Measurements from ENCODE around the gene C10orf67.
A peak's percentile ranks its signal among the peaks of the same experiment; 100 is the strongest.
"Not testable (repeated sequence)": the region's sequence is repeated elsewhere in the genome, so short reads cannot be mapped to it uniquely, and the experiment has no call there.

C10orf67 gene

DNA sequence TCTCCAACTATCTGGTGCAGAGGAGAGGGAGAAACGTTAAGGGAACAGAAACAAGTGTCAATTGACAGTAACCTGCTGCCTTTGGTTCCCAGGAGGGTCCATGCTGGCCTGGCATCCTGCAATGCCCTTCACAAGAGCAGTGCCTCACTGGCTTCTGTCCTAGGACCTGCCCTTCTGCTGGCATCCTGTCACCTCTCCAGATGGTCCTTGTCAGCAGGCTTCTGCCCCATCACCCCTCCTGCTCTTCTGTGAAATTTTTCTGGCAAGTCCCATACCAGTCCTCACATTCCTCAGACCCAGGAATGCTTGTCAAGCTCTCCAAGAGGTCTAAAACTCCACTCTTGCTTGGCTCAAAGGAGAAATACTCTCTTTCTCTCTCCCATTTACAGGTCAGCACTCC, 34.2 kb downstream of the C10orf67 start:
- TF ChIP-seq, protein P1, sequence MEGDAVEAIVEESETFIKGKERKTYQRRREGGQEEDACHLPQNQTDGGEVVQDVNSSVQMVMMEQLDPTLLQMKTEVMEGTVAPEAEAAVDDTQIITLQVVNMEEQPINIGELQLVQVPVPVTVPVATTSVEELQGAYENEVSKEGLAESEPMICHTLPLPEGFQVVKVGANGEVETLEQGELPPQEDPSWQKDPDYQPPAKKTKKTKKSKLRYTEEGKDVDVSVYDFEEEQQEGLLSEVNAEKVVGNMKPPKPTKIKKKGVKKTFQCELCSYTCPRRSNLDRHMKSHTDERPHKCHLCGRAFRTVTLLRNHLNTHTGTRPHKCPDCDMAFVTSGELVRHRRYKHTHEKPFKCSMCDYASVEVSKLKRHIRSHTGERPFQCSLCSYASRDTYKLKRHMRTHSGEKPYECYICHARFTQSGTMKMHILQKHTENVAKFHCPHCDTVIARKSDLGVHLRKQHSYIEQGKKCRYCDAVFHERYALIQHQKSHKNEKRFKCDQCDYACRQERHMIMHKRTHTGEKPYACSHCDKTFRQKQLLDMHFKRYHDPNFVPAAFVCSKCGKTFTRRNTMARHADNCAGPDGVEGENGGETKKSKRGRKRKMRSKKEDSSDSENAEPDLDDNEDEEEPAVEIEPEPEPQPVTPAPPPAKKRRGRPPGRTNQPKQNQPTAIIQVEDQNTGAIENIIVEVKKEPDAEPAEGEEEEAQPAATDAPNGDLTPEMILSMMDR (IDR thresholded peaks at IDR 0.05; ENCODE audit: extremely low read depth, missing control alignments): no peak
- DNase-seq (ENCODE audit: low spot score): no peak

DNA sequence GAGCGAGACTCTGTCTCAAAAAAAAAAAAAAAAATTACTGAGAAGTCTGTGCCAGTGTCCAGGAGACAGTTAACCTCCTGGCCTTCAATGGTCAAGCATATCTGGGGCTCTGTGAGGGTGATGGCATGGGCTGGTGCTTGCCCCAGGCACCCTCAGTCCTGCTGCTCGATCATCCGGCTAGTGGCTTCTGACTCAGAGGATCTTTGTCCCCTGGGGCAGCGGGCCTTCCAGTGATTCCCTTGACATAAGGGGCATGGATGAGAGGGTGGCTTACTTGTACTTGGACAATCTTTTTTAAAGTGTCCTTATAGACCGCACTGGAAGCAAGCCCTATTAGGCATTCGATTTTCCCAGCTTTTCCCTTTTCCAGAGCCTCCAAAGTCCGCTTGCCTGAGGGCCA, 44.6 kb downstream of the C10orf67 start:
- DNase-seq (ENCODE audit: low spot score): not testable (repeated sequence)

DNA sequence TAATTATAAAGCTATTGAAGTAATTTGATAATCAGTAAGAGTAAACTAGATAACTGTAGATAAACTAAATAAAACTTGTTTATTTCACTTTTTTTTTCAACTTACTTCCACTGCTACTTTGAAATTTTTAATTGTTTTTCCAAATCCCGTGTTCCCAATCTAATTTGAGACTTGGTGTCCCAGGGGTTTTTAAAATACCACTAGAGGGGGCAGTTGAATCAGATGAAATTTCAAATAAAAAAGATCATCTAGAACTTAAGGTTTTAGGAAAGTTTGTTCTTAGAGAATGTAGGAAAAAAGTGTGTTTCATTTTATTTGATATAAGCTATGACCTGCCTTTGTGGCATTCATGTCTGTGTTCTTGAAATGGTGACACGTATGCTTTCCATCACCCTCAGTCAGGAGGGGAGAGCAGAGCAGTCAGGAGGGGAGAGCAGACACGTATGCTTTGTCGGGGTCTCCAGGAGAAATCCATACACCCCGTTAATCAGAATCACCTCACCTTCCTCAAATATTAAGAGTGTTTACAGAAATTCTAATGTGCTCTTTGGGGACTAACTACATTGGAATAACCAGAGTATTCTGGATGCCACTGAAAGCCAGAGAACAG, 49.9 kb downstream of the C10orf67 start:
- TF ChIP-seq, protein P1 (IDR thresholded peaks at IDR 0.05; ENCODE audit: extremely low read depth, missing control alignments): peak; percentile 6
- no peak for DNase-seq (ENCODE audit: low spot score)

DNA sequence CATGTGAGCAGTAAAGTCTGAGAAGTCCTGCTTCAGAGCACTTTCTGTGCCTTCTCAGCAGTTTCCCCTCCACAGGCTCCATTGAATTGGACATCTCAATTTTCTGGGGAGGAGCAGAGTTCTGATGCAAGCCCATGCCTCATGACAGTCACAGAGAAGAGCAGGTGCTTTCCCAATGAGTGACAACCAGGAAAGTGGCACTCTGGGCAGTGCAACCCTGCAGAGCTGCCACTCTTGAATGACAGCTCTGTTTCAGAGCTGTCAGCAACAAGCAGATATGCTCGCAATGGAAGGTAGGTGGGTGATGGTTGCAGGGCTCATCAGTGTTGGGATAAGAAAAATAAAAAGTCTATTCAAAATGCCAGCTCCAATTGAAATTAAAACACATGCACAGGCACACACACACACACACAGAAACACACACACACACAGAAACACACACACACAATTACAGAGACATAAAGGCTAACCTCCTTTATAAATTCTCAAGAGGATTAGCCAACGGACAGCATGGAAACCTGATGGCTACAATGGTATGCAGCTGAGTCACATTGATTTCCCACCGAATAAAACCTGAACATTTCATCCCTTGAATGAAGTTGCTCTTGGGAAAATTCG, 50.5 kb downstream of the C10orf67 start:
- TF ChIP-seq, protein P1 (IDR thresholded peaks at IDR 0.05; ENCODE audit: extremely low read depth, missing control alignments): no peak
- no peak for DNase-seq (ENCODE audit: low spot score)

DNA sequence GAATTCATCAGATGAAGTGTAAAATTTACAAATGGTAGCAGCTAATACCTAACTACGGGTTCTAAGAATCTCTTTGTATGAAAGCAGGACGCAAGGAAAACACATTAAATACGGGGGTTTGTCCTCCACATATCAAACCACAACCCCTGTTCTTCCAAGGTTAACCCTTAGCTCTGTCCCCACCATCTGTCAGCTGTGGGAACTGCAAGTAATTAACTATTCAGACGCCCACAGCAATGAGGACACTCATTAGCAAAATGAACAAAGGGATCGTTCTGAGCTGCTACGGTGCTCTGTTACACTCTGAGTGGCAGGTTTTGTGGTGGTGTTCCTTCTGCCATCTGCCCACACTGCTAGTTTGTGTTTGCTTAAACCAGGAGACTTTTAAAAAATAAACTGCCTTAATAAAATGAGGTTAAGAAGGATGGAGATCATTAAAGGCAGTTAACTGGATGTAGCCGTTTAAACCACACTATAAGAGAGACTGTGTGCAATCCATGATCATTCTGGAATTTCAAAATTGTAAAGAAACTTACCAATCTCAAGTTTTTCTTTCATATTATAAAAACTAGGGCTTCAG, 51.4 kb downstream of the C10orf67 start:
- peak; percentile 49 for DNase-seq (ENCODE audit: low spot score)
- TF ChIP-seq, protein P1 (IDR thresholded peaks at IDR 0.05; ENCODE audit: extremely low read depth, missing control alignments): peak; percentile 51

DNA sequence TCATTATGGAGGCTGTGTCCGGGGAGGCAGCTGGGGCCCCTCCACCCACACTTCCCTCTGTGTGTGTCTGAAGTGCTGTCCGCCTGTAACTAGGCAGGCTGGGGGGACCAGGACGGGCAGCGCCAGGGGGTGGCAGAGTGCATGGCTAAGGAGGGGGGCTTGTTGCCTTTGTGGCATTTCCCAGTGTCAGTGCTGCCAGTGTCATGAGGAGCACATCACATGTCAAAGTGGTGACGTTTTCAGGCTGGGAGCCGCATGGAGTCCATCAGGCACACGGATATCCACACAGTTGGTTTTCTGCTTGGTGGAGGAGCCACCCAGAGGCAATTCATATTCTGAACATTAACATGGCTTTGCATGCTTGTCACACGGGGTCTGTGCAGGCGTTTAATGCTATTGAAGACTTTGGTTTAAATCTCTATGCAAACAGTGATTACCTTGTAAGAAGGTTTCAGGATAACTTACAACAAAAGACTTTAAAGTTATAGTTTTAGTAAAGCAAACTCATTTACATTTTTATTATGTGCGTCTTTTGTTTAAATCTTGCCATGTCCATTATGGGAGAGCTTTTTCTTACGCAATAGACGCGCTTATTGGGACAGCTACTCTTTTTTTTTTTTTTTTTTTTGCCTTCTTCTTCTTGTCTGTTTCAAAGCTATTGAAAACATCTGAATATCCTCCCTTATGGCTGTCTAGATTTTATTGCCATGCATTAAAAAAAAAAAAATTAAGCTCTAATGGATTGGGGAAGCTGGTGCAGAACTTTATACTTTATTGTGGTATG, 52.9 kb downstream of the C10orf67 start:
- TF ChIP-seq, protein P1 (IDR thresholded peaks at IDR 0.05; ENCODE audit: extremely low read depth, missing control alignments): no peak
- DNase-seq (ENCODE audit: low spot score): no peak

DNA sequence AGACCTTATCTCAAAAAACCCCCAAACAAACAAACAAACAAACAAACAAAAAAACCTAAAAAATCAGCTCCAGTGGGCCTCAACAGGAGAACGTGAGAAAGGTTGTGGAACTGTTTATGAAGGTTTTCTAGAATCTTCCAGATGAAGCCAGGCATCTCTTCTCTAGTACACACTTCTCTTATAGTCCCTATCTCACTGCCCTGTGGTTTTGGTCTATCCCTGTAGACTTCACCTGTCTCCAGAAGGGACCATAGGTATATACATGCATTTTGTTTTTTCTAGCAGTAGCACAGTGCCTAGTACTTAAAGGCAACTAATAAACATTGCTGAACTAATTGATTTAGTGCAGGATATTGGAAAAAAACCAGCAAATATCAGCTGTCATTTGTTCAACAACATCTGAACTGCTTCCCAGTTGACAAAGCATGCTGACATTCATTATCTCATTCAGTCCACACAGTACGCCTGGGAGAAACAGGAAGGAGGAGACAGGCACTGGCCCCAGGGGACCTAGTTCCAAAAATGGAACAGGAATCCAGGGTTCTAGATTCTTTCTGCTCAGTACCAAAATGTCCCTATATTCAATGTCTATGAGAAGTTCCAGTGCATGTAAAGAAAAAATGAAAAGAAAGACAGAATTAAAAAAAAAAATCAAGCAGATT, 59.8 kb downstream of the C10orf67 start:
- DNase-seq (ENCODE audit: low spot score): no peak
- TF ChIP-seq, protein P1 (IDR thresholded peaks at IDR 0.05; ENCODE audit: extremely low read depth, missing control alignments): no peak
